Stimulated activated CD4-positive, alpha-beta T cell treated with anti-CD3 and anti-CD28 coated beads, Interleukin-1b, Interleukin-23, amount 100 ng/mL, for 48 hours (primary cell): Measurements from ENCODE around the gene TEPSIN.

Experiments used
- DNase-seq: peaks from one replicate; pipeline ENCODE4 v3.0.0-alpha.2; 2020

Gene TEPSIN

GRCh38 chr17:81218459-81218858 is 20.4 kb downstream of the TEPSIN start:
- no peak for DNase-seq

- no peak for DNase-seq
Observed at GRCh38 chr17:81217491-81217890, 21.4 kb downstream of the TEPSIN start.

GRCh38 chr17:81213978-81214377 is 24.9 kb downstream of the TEPSIN start:
- no peak for DNase-seq

GRCh38 chr17:81212365-81212764 is 26.5 kb downstream of the TEPSIN start:
- DNase-seq = no peak

GRCh38 chr17:81210868-81211267 is 28.0 kb downstream of the TEPSIN start:
- no peak for DNase-seq

GRCh38 chr17:81210466-81210865 is 28.4 kb downstream of the TEPSIN start:
- no peak for DNase-seq

- DNase-seq = no peak
Observed at GRCh38 chr17:81209141-81209540, 29.7 kb downstream of the TEPSIN start.

GRCh38 chr17:81208651-81209050 is 30.2 kb downstream of the TEPSIN start:
- no peak for DNase-seq

GRCh38 chr17:81207610-81208581 is 31.0 kb downstream of the TEPSIN start:
- DNase-seq = no peak

GRCh38 chr17:81206657-81207056 is 32.2 kb downstream of the TEPSIN start:
- no peak for DNase-seq

GRCh38 chr17:81206166-81206565 is 32.7 kb downstream of the TEPSIN start:
- no peak for DNase-seq

- DNase-seq = no peak
Observed at GRCh38 chr17:81204578-81204977, 34.3 kb downstream of the TEPSIN start.

GRCh38 chr17:81203136-81203535 is 35.7 kb downstream of the TEPSIN start:
- no peak for DNase-seq

- DNase-seq = no peak
Observed at GRCh38 chr17:81202318-81202717, 36.5 kb downstream of the TEPSIN start.

- no peak for DNase-seq
Observed at GRCh38 chr17:81200695-81201580, 37.9 kb downstream of the TEPSIN start.

- no peak for DNase-seq
Observed at GRCh38 chr17:81200201-81200600, 38.7 kb downstream of the TEPSIN start.

- DNase-seq = no peak
Observed at GRCh38 chr17:81199482-81199830, 39.4 kb downstream of the TEPSIN start.

GRCh38 chr17:81198826-81199481 is 39.9 kb downstream of the TEPSIN start:
- DNase-seq = no peak

- DNase-seq = no peak
Observed at GRCh38 chr17:81197831-81198490, 40.9 kb downstream of the TEPSIN start.

GRCh38 chr17:81197409-81197795 is 41.5 kb downstream of the TEPSIN start:
- DNase-seq = no peak

- no peak for DNase-seq
Observed at GRCh38 chr17:81196505-81197408, 42.1 kb downstream of the TEPSIN start.
